Loucy (cell line): Measurements from ENCODE around the gene SCYGR3.

ENCODE experiments used
- H2AFZ ChIP-seq: fragments of 200-600 bp; sonication (generic); 2 replicates; pipeline ENCODE4 v1.6.0; 2016; ENCODE audit warnings: antibody characterized with exemption, mild to moderate bottlenecking, low read length, moderate library complexity
- H3F3A ChIP-seq: fragments of 200-600 bp; 2 replicates; pipeline ENCODE4 v1.6.0; 2016; ENCODE audit warnings: antibody characterized with exemption, low read depth, mild to moderate bottlenecking
- H3K27me3 ChIP-seq: fragments of 200-600 bp; sonication (generic); 2 replicates; pipeline ENCODE4 v1.6.1; 2014; ENCODE audit warnings: low read length, mild to moderate bottlenecking; ENCODE audit not compliant: insufficient read depth, poor library complexity, severe bottlenecking
- H3K36me3 ChIP-seq: fragments of 200-600 bp; sonication (generic); 2 replicates; pipeline ENCODE4 v1.6.1; 2016; ENCODE audit warnings: low read length; ENCODE audit not compliant: insufficient read depth
- H3K4me1 ChIP-seq: fragments of 200-600 bp; sonication (generic); 2 replicates; pipeline ENCODE4 v1.5.1; 2014; ENCODE audit warnings: low read length, mild to moderate bottlenecking; ENCODE audit not compliant: insufficient read depth, poor library complexity, severe bottlenecking
- H3K4me2 ChIP-seq: fragments of 200-600 bp; sonication (generic); 2 replicates; pipeline ENCODE4 v1.6.0; 2014; ENCODE audit warnings: antibody characterized with exemption, low read length, low read depth, mild to moderate bottlenecking; ENCODE audit not compliant: poor library complexity, severe bottlenecking
- H3K4me3 ChIP-seq: fragments of 200-600 bp; sonication (generic); 2 replicates; pipeline ENCODE4 v1.5.1; 2014; ENCODE audit warnings: low read length, mild to moderate bottlenecking, mixed read lengths; ENCODE audit not compliant: poor library complexity, severe bottlenecking
- H3K79me2 ChIP-seq: fragments of 200-600 bp; sonication (generic); 2 replicates; pipeline ENCODE4 v1.6.1; 2014; ENCODE audit warnings: low read length; ENCODE audit not compliant: insufficient read depth
- H3K9ac ChIP-seq: fragments of 200-600 bp; sonication (generic); 2 replicates; pipeline ENCODE4 v1.6.0; 2014; ENCODE audit warnings: mild to moderate bottlenecking, low read depth, low read length, moderate library complexity; ENCODE audit not compliant: poor library complexity, severe bottlenecking
- H3K9me2 ChIP-seq: fragments of 200-600 bp; sonication (generic); replicated peaks from 2 replicates; pipeline ENCODE4 v1.6.1; 2016; ENCODE audit warnings: low read depth, low read length, mixed read lengths
- H3K9me3 ChIP-seq: fragments of 200-600 bp; sonication (generic); 2 replicates; pipeline ENCODE4 v1.6.1; 2014; ENCODE audit warnings: mild to moderate bottlenecking, antibody characterized with exemption, low read length, low read depth; ENCODE audit not compliant: insufficient read depth
- H4K20me1 ChIP-seq: fragments of 200-600 bp; sonication (generic); 2 replicates; pipeline ENCODE4 v1.6.0; 2014; ENCODE audit warnings: antibody characterized with exemption, low read length, mild to moderate bottlenecking; ENCODE audit not compliant: insufficient read depth, poor library complexity, severe bottlenecking
- CTCF ChIP-seq: fragments of 200-600 bp; sonication (generic); conservative IDR thresholded peaks from 2 replicates; pipeline ENCODE4 v1.5.1; 2014; ENCODE audit warnings: mild to moderate bottlenecking, antibody characterized with exemption, low read length
- EZH2phosphoT487 ChIP-seq: fragments of 200-600 bp; IDR thresholded peaks from 2 replicates; pipeline ENCODE4 v1.6.1; 2018; ENCODE audit warnings: antibody characterized with exemption, mild to moderate bottlenecking, moderate library complexity, borderline replicate concordance

The SCYGR3 gene

GRCh38 chr2:227653419-227653818, 38.8 kb upstream of the SCYGR3 start:
- Histone ChIP-seq H3K9me2 (no peaks in the 10 kb centered on the region), H3K9ac (no peak overlapping the region), H2AFZ (no peak overlapping the region), H3K4me2 (no peak overlapping the region), H3K9me3 (no peaks in the 10 kb centered on the region), H3K27me3 (no peaks in the 10 kb centered on the region), H3F3A (no peaks in the 10 kb centered on the region), H4K20me1 (no peaks in the 10 kb centered on the region), H3K4me3 (no peak overlapping the region), H3K4me1 (no peaks in the 10 kb centered on the region), H3K79me2 (no peaks in the 10 kb centered on the region), H3K36me3 (no peaks in the 10 kb centered on the region)
- TF ChIP-seq CTCF (no peak), EZH2phosphoT487 (no peak)

- Histone ChIP-seq H3K4me3 (no peak overlapping the region), H3K9ac (no peak overlapping the region)
- TF ChIP-seq EZH2phosphoT487 = no peak
- no peak; the same call in 1 of the 2 replicates for TF ChIP-seq CTCF
Measured at GRCh38 chr2:227643990-227644551, 29.4 kb upstream of the SCYGR3 start.

GRCh38 chr2:227642656-227643055, 28.0 kb upstream of the SCYGR3 start:
- H3K4me3 ChIP-seq = no peak overlapping the region
- no peaks in the 10 kb centered on the region for H4K20me1 ChIP-seq
- H3K4me1 ChIP-seq = no peaks in the 10 kb centered on the region
- no peak for TF ChIP-seq EZH2phosphoT487
- no peak for TF ChIP-seq CTCF
- H3K9ac ChIP-seq = no peak overlapping the region
- H3F3A ChIP-seq = no peaks in the 10 kb centered on the region
- no peaks in the 10 kb centered on the region for H3K79me2 ChIP-seq
- H3K36me3 ChIP-seq = no peaks in the 10 kb centered on the region
- no peaks in the 10 kb centered on the region for H3K27me3 ChIP-seq
- H3K9me3 ChIP-seq = no peaks in the 10 kb centered on the region
- no peaks in the 10 kb centered on the region for H3K9me2 ChIP-seq
- H3K4me2 ChIP-seq = no peak overlapping the region
- no peak overlapping the region for H2AFZ ChIP-seq

More at GRCh38 chr2:227643990-227644551, 29.4 kb upstream of the SCYGR3 start:
- H3K9me3 ChIP-seq = no peaks in the 10 kb centered on the region
- H4K20me1 ChIP-seq = no peaks in the 10 kb centered on the region
- no peaks in the 10 kb centered on the region for H3K4me1 ChIP-seq
- H3K4me2 ChIP-seq = no peak overlapping the region
- H3F3A ChIP-seq = no peaks in the 10 kb centered on the region
- no peaks in the 10 kb centered on the region for H3K79me2 ChIP-seq
- no peaks in the 10 kb centered on the region for H3K9me2 ChIP-seq
- H3K36me3 ChIP-seq = no peaks in the 10 kb centered on the region
- H2AFZ ChIP-seq = no peak overlapping the region
- no peaks in the 10 kb centered on the region for H3K27me3 ChIP-seq
